ENCODE results near the gene LRMDA. TPM values are rescaled to one million over a fixed set of nuclear protein-coding genes. Genes with fewer than 3 reads are reported as not detected.

The LRMDA gene
- polyA plus RNA-seq, 2 of the 4 experiments (the other 2 are of a cell fraction) = 4.6 to 5.2 TPM

DNA sequence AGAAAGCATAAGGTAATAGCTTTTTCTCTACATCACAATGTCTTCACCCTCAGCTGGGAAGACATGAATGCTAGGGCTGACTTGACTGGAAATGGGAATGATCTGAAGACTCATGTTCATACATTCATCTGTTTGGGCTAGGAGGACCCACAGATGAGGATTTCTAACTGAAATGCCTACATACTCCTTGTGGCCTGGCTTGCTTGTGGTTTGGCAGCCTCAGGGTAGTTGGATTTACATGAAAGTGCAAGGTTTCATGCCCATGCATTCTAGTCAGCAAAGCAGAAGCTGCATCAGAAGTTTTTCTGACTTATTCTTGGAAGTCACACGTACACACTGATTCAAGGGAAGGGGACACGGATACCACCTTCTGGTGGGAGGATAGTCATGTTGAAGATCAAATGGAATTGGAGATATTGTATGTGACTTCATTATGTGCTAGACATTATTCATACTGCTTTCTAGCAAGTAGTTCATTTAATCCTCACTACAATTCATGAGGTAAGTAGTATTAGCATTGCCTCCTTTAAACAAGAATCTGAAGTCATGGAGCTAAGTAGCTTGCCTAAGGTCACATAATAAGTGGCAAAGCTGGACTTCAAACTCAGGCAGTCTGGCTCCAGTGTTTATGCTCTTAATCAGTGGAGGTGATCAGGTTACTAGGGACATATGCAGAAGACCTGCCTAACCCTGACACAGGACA is 957.0 kb downstream of the LRMDA start:
- 19% methylated on average over 2 of the region's 2 CpGs for WGBS (ENCODE audit: missing lambda C conversion rate)
- ATAC-seq (no peak), FAIRE-seq (no peak), DNase-seq (ENCODE audit: low read depth in 1 of 2, low spot score in 1 of 2) (no peak)
- H3K9me3 ChIP-seq = no peaks in the 10 kb centered on the region
- H3K4me2 ChIP-seq = no peak overlapping the region
- ChIA-PET CTCF (interaction anchor here (0.8 kb wide), 1 partner anchor 38 kb away, joined by 5 read pairs; no protein-coding TSS in a partner anchor), POLR2A (interaction anchor here (0.6 kb wide), 1 partner anchor 38 kb away, joined by 4 read pairs; no protein-coding TSS in a partner anchor)
- H3K27ac ChIP-seq = no peak overlapping the region
- no peaks in the 10 kb centered on the region for H3K4me1 ChIP-seq
- TF ChIP-seq RCOR1 (IDR thresholded peaks at IDR 0.05; ENCODE audit: low read depth, low read length) = no peak
- no peak for TF ChIP-seq TFCP2L1 (CRISPR knock-in tag; IDR thresholded peaks at IDR 0.05)
- no peak for TF ChIP-seq HOXA7 (CRISPR knock-in tag; IDR thresholded peaks at IDR 0.05)
- TF ChIP-seq ZSCAN20 (CRISPR knock-in tag; IDR thresholded peaks at IDR 0.05) = no peak
- TF ChIP-seq RFX5 (IDR thresholded peaks at IDR 0.05) = no peak
- TF ChIP-seq RARB (CRISPR knock-in tag; IDR thresholded peaks at IDR 0.05) = no peak
- TF ChIP-seq MAFK (IDR thresholded peaks at IDR 0.05; ENCODE audit: partially characterized antibody) = no peak
- TF ChIP-seq, protein P1, sequence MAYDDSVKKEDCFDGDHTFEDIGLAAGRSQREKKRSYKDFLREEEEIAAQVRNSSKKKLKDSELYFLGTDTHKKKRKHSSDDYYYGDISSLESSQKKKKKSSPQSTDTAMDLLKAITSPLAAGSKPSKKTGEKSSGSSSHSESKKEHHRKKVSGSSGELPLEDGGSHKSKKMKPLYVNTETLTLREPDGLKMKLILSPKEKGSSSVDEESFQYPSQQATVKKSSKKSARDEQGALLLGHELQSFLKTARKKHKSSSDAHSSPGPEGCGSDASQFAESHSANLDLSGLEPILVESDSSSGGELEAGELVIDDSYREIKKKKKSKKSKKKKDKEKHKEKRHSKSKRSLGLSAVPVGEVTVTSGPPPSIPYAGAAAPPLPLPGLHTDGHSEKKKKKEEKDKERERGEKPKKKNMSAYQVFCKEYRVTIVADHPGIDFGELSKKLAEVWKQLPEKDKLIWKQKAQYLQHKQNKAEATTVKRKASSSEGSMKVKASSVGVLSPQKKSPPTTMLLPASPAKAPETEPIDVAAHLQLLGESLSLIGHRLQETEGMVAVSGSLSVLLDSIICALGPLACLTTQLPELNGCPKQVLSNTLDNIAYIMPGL (CRISPR knock-in tag; IDR thresholded peaks at IDR 0.05; ENCODE audit: borderline replicate concordance) = no peak
- no peak for TF ChIP-seq ESRRA (IDR thresholded peaks at IDR 0.05; ENCODE audit: borderline replicate concordance, low read length)
- no peak overlapping the region for H3K4me3 ChIP-seq

DNA sequence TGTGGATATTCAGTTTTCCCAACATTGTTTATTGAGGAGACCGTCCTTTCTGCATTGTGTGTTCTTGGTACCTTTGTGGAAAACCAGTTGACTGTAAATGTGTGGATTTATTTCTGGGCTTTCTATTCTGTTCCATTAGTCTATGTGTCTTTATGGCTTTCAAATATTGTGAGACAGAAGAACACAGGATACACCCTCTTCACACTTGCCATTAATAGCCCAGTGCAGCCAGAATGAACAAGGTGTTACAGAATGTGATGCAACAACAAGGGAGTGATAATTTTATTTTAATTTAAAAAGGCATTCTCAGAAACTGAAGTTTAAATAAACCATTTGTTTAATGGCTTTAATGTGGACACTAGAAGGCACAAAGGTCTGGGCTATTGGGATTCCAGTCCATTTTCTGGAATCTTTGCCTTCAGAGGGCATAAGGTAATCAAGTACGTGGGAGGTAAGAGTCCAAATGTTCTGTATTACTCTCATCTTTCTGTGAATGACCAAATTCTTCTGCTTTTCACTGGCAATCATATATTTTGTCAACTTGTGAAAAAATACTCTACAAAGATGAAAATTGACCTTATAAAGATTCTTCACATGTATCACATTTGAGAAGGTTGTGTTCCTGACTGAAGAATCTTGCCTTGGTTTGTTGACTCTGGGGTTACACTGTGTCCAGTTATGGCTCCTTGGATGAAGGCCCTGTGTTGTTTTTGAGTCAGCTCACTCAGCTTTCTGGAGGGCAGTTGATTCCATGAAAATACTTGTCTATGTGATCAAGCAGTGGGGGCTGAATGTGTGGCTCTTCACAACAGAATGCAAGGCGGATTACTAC is 962.7 kb downstream of the LRMDA start:
- Histone ChIP-seq H3K9me3 (no peaks in the 10 kb centered on the region), H3K4me2 (no peak overlapping the region), H3K4me3 (no peak overlapping the region), H3K27ac (no peak overlapping the region), H3K4me1 (no peaks in the 10 kb centered on the region)
- 44% methylated on average over 3 of the region's 3 CpGs for WGBS (ENCODE audit: missing lambda C conversion rate)
- FAIRE-seq (no peak), DNase-seq (ENCODE audit: low read depth in 1 of 2, low spot score in 1 of 2) (no peak), ATAC-seq (no peak)
- ChIA-PET POLR2A (no interaction called here), CTCF (no interaction called here)
- TF ChIP-seq, protein P2, sequence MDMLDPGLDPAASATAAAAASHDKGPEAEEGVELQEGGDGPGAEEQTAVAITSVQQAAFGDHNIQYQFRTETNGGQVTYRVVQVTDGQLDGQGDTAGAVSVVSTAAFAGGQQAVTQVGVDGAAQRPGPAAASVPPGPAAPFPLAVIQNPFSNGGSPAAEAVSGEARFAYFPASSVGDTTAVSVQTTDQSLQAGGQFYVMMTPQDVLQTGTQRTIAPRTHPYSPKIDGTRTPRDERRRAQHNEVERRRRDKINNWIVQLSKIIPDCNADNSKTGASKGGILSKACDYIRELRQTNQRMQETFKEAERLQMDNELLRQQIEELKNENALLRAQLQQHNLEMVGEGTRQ (IDR thresholded peaks at IDR 0.05) = no peak
- TF ChIP-seq, protein P3, sequence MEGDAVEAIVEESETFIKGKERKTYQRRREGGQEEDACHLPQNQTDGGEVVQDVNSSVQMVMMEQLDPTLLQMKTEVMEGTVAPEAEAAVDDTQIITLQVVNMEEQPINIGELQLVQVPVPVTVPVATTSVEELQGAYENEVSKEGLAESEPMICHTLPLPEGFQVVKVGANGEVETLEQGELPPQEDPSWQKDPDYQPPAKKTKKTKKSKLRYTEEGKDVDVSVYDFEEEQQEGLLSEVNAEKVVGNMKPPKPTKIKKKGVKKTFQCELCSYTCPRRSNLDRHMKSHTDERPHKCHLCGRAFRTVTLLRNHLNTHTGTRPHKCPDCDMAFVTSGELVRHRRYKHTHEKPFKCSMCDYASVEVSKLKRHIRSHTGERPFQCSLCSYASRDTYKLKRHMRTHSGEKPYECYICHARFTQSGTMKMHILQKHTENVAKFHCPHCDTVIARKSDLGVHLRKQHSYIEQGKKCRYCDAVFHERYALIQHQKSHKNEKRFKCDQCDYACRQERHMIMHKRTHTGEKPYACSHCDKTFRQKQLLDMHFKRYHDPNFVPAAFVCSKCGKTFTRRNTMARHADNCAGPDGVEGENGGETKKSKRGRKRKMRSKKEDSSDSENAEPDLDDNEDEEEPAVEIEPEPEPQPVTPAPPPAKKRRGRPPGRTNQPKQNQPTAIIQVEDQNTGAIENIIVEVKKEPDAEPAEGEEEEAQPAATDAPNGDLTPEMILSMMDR (IDR thresholded peaks at IDR 0.05) = no peak
- TF ChIP-seq, protein P4, sequence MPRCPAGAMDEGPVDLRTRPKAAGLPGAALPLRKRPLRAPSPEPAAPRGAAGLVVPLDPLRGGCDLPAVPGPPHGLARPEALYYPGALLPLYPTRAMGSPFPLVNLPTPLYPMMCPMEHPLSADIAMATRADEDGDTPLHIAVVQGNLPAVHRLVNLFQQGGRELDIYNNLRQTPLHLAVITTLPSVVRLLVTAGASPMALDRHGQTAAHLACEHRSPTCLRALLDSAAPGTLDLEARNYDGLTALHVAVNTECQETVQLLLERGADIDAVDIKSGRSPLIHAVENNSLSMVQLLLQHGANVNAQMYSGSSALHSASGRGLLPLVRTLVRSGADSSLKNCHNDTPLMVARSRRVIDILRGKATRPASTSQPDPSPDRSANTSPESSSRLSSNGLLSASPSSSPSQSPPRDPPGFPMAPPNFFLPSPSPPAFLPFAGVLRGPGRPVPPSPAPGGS (IDR thresholded peaks at IDR 0.05) = no peak
- TF ChIP-seq FOSB (CRISPR knock-in tag; IDR thresholded peaks at IDR 0.05) = no peak
- TF ChIP-seq BHLHE40 (IDR thresholded peaks at IDR 0.05; ENCODE audit: low read depth, low read length) = no peak
- TF ChIP-seq CHD4 (IDR thresholded peaks at IDR 0.05; ENCODE audit: borderline replicate concordance) = no peak
- TF ChIP-seq, protein P5, sequence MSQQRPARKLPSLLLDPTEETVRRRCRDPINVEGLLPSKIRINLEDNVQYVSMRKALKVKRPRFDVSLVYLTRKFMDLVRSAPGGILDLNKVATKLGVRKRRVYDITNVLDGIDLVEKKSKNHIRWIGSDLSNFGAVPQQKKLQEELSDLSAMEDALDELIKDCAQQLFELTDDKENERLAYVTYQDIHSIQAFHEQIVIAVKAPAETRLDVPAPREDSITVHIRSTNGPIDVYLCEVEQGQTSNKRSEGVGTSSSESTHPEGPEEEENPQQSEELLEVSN (IDR thresholded peaks at IDR 0.05; ENCODE audit: borderline replicate concordance, low read depth) = no peak
- no peak for TF ChIP-seq JUNB (IDR thresholded peaks at IDR 0.05)
- no peak for TF ChIP-seq TP53 (CRISPR knock-in tag; IDR thresholded peaks at IDR 0.05)
- no peak for TF ChIP-seq RAD21 (conservative IDR thresholded peaks at IDR 0.05 in 1 of 2, IDR thresholded peaks at IDR 0.05 in 1 of 2)
- TF ChIP-seq CEBPB (IDR thresholded peaks at IDR 0.05) = no peak
- TF ChIP-seq, protein P6, sequence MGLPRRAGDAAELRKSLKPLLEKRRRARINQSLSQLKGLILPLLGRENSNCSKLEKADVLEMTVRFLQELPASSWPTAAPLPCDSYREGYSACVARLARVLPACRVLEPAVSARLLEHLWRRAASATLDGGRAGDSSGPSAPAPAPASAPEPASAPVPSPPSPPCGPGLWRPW (IDR thresholded peaks at IDR 0.05) = no peak
- TF ChIP-seq SMC3 (IDR thresholded peaks at IDR 0.05) = no peak
- TF ChIP-seq TFCP2L1 (CRISPR knock-in tag; IDR thresholded peaks at IDR 0.05) = no peak
- TF ChIP-seq, protein P7, sequence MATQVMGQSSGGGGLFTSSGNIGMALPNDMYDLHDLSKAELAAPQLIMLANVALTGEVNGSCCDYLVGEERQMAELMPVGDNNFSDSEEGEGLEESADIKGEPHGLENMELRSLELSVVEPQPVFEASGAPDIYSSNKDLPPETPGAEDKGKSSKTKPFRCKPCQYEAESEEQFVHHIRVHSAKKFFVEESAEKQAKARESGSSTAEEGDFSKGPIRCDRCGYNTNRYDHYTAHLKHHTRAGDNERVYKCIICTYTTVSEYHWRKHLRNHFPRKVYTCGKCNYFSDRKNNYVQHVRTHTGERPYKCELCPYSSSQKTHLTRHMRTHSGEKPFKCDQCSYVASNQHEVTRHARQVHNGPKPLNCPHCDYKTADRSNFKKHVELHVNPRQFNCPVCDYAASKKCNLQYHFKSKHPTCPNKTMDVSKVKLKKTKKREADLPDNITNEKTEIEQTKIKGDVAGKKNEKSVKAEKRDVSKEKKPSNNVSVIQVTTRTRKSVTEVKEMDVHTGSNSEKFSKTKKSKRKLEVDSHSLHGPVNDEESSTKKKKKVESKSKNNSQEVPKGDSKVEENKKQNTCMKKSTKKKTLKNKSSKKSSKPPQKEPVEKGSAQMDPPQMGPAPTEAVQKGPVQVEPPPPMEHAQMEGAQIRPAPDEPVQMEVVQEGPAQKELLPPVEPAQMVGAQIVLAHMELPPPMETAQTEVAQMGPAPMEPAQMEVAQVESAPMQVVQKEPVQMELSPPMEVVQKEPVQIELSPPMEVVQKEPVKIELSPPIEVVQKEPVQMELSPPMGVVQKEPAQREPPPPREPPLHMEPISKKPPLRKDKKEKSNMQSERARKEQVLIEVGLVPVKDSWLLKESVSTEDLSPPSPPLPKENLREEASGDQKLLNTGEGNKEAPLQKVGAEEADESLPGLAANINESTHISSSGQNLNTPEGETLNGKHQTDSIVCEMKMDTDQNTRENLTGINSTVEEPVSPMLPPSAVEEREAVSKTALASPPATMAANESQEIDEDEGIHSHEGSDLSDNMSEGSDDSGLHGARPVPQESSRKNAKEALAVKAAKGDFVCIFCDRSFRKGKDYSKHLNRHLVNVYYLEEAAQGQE (IDR thresholded peaks at IDR 0.05) = no peak
- no peak for TF ChIP-seq RCOR1 (IDR thresholded peaks at IDR 0.05; ENCODE audit: low read depth, low read length)
- TF ChIP-seq KDM1A (IDR thresholded peaks at IDR 0.05; ENCODE audit: low read depth) = no peak

Measured in A549 (cell line).